Endodermal cell (in vitro differentiated cells): ENCODE data around the gene LDLRAD4. TPM values are rescaled to one million over a fixed set of nuclear protein-coding genes. Genes with fewer than 3 reads are reported as not detected.
A peak's percentile ranks its signal among the peaks of the same experiment; 100 is the strongest.

Source experiments
- DNase-seq: peaks from one replicate; pipeline ENCODE4 v3.0.0-alpha.2; 2017
- H3K27ac ChIP-seq: 2 replicates; pipeline ENCODE4 v1.5.1; 2013; ENCODE audit warnings: mild to moderate bottlenecking, low read depth, low read length, moderate library complexity
- H3K27me3 ChIP-seq: 2 replicates; pipeline ENCODE4 v1.6.1; 2013; ENCODE audit warnings: mild to moderate bottlenecking, low read length, moderate library complexity; ENCODE audit not compliant: insufficient read depth, control insufficient read depth, poor library complexity, severe bottlenecking
- H3K36me3 ChIP-seq: 2 replicates; pipeline ENCODE4 v1.7.0; 2013; ENCODE audit warnings: mild to moderate bottlenecking, low read length, moderate library complexity; ENCODE audit not compliant: control insufficient read depth, insufficient read depth
- H3K4me1 ChIP-seq: one replicate; pipeline ENCODE4 v1.7.0; 2013; ENCODE audit warnings: low read length; ENCODE audit not compliant: control insufficient read depth, insufficient read depth
- H3K4me3 ChIP-seq: 2 replicates; pipeline ENCODE4 v1.5.1; 2013; ENCODE audit warnings: mild to moderate bottlenecking, low read length, moderate library complexity
- H3K9ac ChIP-seq: 2 replicates; pipeline ENCODE4 v1.6.1; 2013; ENCODE audit warnings: mild to moderate bottlenecking, low read length, moderate library complexity; ENCODE audit not compliant: poor library complexity, severe bottlenecking; ENCODE audit errors: extremely low read depth
- H3K9me3 ChIP-seq: 2 replicates; pipeline ENCODE4 v1.6.1; 2013; ENCODE audit warnings: mild to moderate bottlenecking, low read length, moderate library complexity; ENCODE audit not compliant: control insufficient read depth
- H3K27ac Mint-ChIP-seq: 2 replicates; pipeline ENCODE4 v1.8.0; 2020; ENCODE audit warnings: mixed read lengths
- H3K27me3 Mint-ChIP-seq: 2 replicates; pipeline ENCODE4 v1.8.0; 2021; ENCODE audit warnings: mild to moderate bottlenecking, mixed read lengths; ENCODE audit not compliant: insufficient read depth
- H3K36me3 Mint-ChIP-seq: 2 replicates; pipeline ENCODE4 v1.8.0; 2020; ENCODE audit warnings: low read depth, mixed read lengths
- H3K4me1 Mint-ChIP-seq: 2 replicates; pipeline ENCODE4 v1.8.0; 2020; ENCODE audit warnings: mixed read lengths
- H3K4me3 Mint-ChIP-seq: 2 replicates; pipeline ENCODE4 v1.8.0; 2020; ENCODE audit warnings: mild to moderate bottlenecking, moderate library complexity, mixed read lengths
- H3K9me3 Mint-ChIP-seq: 2 replicates; pipeline ENCODE4 v1.8.0; 2020; ENCODE audit warnings: mild to moderate bottlenecking, mixed read lengths
- WGBS, 2 experiments: methylation state at CpG; one replicate each; pipeline versions ENCODE4 v1.1.5 to v1.1.7; 2013; ENCODE audit warnings: missing lambda C conversion rate in 2 of 2, mixed read lengths in 1 of 2; ENCODE audit not compliant: insufficient coverage in 1 of 2, insufficient read length in 1 of 2; 5-methylcytosine and 5-hydroxymethylcytosine counted together
- total RNA-seq, 2 donors: library from RNA; stranded (reverse); fragmentation: NEBNext Ultra II Directional in 1 of 2; extraction: Animal tissue kit (Norgen Biotek cat#: 25700) in 1 of 2; gene quantifications; 2 replicates in 1 of 2; 3 replicates in 1 of 2; pipeline ENCODE4 v1.2.1, GENCODE V29; 2021
- TF ChIP-seq, protein P1 (sequence below): fragments of 200-600 bp; sonication (generic); conservative IDR thresholded peaks from 2 replicates; pipeline ENCODE4 v1.5.0; 2021; ENCODE audit warnings: antibody characterized with exemption, mild to moderate bottlenecking

The LDLRAD4 gene
- total RNA-seq, 2 donors from 2014 or later: 14.9 to 15.1 TPM

DNA sequence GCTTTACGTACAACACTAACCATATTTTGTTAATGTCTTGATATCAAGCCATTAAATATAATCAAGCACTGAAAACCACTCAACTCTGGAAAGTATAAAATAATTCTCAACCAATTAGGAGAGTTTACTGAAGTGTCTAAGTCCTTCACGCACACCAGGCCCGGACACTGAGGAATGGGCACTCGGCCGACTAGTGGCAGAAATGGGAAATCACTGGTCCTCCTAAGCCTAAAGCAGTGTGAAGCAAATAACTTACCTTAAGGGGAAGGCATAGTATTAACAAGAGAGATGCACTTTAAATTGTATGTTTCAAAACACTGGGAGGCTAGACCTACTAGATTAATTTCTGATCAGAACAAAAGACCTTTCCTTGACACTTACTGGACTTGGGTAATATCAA lies 462.1 kb downstream of the LDLRAD4 start:
- no peaks in the 10 kb centered on the region for H3K27me3 Mint-ChIP-seq
- TF ChIP-seq, protein P1, sequence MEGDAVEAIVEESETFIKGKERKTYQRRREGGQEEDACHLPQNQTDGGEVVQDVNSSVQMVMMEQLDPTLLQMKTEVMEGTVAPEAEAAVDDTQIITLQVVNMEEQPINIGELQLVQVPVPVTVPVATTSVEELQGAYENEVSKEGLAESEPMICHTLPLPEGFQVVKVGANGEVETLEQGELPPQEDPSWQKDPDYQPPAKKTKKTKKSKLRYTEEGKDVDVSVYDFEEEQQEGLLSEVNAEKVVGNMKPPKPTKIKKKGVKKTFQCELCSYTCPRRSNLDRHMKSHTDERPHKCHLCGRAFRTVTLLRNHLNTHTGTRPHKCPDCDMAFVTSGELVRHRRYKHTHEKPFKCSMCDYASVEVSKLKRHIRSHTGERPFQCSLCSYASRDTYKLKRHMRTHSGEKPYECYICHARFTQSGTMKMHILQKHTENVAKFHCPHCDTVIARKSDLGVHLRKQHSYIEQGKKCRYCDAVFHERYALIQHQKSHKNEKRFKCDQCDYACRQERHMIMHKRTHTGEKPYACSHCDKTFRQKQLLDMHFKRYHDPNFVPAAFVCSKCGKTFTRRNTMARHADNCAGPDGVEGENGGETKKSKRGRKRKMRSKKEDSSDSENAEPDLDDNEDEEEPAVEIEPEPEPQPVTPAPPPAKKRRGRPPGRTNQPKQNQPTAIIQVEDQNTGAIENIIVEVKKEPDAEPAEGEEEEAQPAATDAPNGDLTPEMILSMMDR: peak; percentile 86
- DNase-seq: peak; percentile 80
- 54 to 77% methylated on average over 5 of the region's 5 CpGs for WGBS, 2 experiments
- H3K4me3 Mint-ChIP-seq: no peak overlapping the region
- H3K9me3 Mint-ChIP-seq: peaks cover 28% of the 10 kb centered on the region
- Histone ChIP-seq H3K36me3 (peaks cover 18% of the 10 kb centered on the region), H3K27me3 (no peaks in the 10 kb centered on the region), H3K4me1 (no peaks in the 10 kb centered on the region), H3K27ac (no peak overlapping the region), H3K9ac (no peak overlapping the region), H3K4me3 (no peak overlapping the region), H3K9me3 (peaks cover 51% of the 10 kb centered on the region)
- H3K36me3 Mint-ChIP-seq: peaks cover 40% of the 10 kb centered on the region
- peaks cover 18% of the 10 kb centered on the region for H3K4me1 Mint-ChIP-seq
- no peak overlapping the region for H3K27ac Mint-ChIP-seq

DNA sequence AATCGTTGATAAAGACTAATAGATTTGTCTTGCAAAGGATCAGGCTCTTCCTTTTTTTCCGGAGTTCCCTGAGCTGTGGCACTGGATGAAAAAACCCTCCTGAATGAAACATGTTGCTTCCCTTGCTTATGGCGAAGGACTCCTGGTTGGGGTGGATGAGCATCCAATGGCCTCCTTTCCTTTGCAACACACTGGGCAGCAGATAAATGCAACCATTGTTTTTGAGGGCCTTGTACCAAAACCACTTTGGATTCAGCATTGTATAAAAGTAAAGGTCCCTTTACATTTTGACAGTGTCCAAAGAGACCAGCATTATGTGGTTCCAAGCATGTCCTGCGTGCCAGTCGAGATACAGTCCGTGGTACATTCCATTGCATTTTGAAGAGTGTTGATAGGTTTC lies 463.1 kb downstream of the LDLRAD4 start:
- H3K9ac ChIP-seq: no peak overlapping the region
- Mint-ChIP-seq H3K27me3 (no peaks in the 10 kb centered on the region), H3K27ac (no peak overlapping the region), H3K9me3 (peaks cover 30% of the 10 kb centered on the region), H3K36me3 (peaks cover 34% of the 10 kb centered on the region), H3K4me3 (no peak overlapping the region), H3K4me1 (peaks cover 29% of the 10 kb centered on the region)
- no peaks in the 10 kb centered on the region for H3K27me3 ChIP-seq
- 94 to 98% methylated on average over 5 to 6 of the region's 6 CpGs for WGBS, 2 experiments
- no peak overlapping the region for H3K4me3 ChIP-seq
- TF ChIP-seq, protein P1: no peak
- DNase-seq: no peak
- H3K36me3 ChIP-seq: peaks cover 15% of the 10 kb centered on the region
- peaks cover 51% of the 10 kb centered on the region for H3K9me3 ChIP-seq
- H3K4me1 ChIP-seq: no peaks in the 10 kb centered on the region
- no peak overlapping the region for H3K27ac ChIP-seq

DNA sequence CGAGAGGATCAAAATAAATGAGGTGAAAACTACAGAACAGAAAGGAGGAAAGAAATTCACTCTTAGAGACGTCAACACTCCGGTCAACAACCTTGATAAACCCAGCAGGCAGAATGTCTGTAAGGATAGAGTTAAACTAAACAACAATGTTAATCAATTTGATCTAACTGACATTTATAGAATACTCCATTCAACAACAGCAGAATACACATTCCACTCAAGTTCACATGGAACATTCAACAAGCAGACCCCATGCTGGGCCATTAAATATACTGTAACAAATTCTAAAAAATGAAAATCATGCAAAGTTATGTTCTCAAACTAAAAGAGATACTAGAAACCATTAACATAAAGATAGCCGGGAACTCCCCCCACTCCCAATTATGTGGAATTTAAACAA lies 466.0 kb downstream of the LDLRAD4 start:
- H3K27ac Mint-ChIP-seq: peak overlapping the region; percentile 72
- H3K4me1 ChIP-seq: no peaks in the 10 kb centered on the region
- peaks cover 37% of the 10 kb centered on the region for H3K9me3 Mint-ChIP-seq
- peaks cover 41% of the 10 kb centered on the region for H3K4me1 Mint-ChIP-seq
- H3K9me3 ChIP-seq: peaks cover 60% of the 10 kb centered on the region
- no peaks in the 10 kb centered on the region for H3K27me3 Mint-ChIP-seq
- no peak overlapping the region for H3K27ac ChIP-seq
- TF ChIP-seq, protein P1: no peak
- H3K9ac ChIP-seq: no peak overlapping the region
- H3K36me3 ChIP-seq: peaks cover 19% of the 10 kb centered on the region
- 76% methylated on average over 3 of the region's 4 CpGs; no CpG with 5 or more reads in 1 of the 2 experiments for WGBS, 2 experiments
- no peak overlapping the region for H3K4me3 Mint-ChIP-seq
- H3K4me3 ChIP-seq: peak overlapping the region; percentile 63
- peaks cover 45% of the 10 kb centered on the region for H3K36me3 Mint-ChIP-seq
- DNase-seq: no peak
- no peaks in the 10 kb centered on the region for H3K27me3 ChIP-seq
